ENCODE results near the gene COL4A2. TPM values are rescaled to one million over a fixed set of nuclear protein-coding genes. Genes with fewer than 3 reads are reported as not detected.
A peak's percentile ranks its signal among the peaks of the same experiment; 100 is the strongest.

Gene COL4A2
- polyA plus RNA-seq, 1 donor (not counting 4 experiments of a cell fraction or from before 2014, with no cell fraction given), result 30.7 TPM

- DNase-seq (ENCODE audit: low read depth, low spot score), result no peak
- Histone ChIP-seq H3K36me3 (ENCODE audit: control insufficient read depth in 2 of 2, extremely low read depth in 1 of 2, insufficient read depth in 2 of 2, low read length in 2 of 2) (peaks cover 0 to 19% of the 10 kb centered on the region in 2 experiments), H4K20me1 (ENCODE audit: control insufficient read depth, extremely low read depth, insufficient read depth, low read length) (no peaks in the 10 kb centered on the region), H3K27me3 (ENCODE audit: control insufficient read depth, extremely low read depth, insufficient read depth, low read length) (no peaks in the 10 kb centered on the region), H3K4me3 (ENCODE audit: control insufficient read depth in 2 of 3, extremely low read depth in 1 of 3, insufficient read depth in 2 of 3, low read depth in 1 of 3, low read length in 3 of 3) (no peak overlapping the region), H3K79me2 (ENCODE audit: control insufficient read depth, insufficient read depth, low read length) (peaks cover 8% of the 10 kb centered on the region), H3K4me2 (ENCODE audit: control insufficient read depth, extremely low read depth, insufficient read depth, low read depth, low read length) (peak overlapping the region; percentile 1), H3K9me1 (ENCODE audit: control insufficient read depth, extremely low read depth, insufficient read depth, low read length) (no peaks in the 10 kb centered on the region), H3K27ac (ENCODE audit: control insufficient read depth, insufficient read depth, low read length) (peak overlapping the region; percentile 61), H3K4me1 (ENCODE audit: control insufficient read depth, extremely low read depth, insufficient read depth, low read length) (peaks cover 25% of the 10 kb centered on the region), H2AFZ (ENCODE audit: control insufficient read depth, low read length) (no peak overlapping the region), H3K9me3 (ENCODE audit: control insufficient read depth, low read depth, low read length) (no peaks in the 10 kb centered on the region), H3K9ac (ENCODE audit: control insufficient read depth, extremely low read depth, insufficient read depth, low read length) (peak overlapping the region; percentile 30)
- dilution Hi-C loops (cut with MboI; ENCODE audit: extremely low pct_ligation_motif_present, low sequenced_read_pairs), result no loop called here
- no peak for TF ChIP-seq CTCF (optimal IDR thresholded peaks at IDR 0.05 in 1 of 3, IDR thresholded peaks at IDR 0.05 in 1 of 3, conservative IDR thresholded peaks at IDR 0.05 in 1 of 3; ENCODE audit: extremely low read depth in 1 of 3, insufficient read depth in 2 of 3, low read length in 3 of 3)
- TF ChIP-seq EZH2 (IDR thresholded peaks at IDR 0.05; ENCODE audit: low read length), result no peak
- peak; percentile 36 for FAIRE-seq
These were observed 104.6 kb downstream of the COL4A2 start for GRCh38 chr13:110411688-110412059.

GRCh38 chr13:110412132-110412914 is 105.2 kb downstream of the COL4A2 start:
- Histone ChIP-seq H4K20me1 (ENCODE audit: control insufficient read depth, extremely low read depth, insufficient read depth, low read length) (no peaks in the 10 kb centered on the region), H3K36me3 (ENCODE audit: control insufficient read depth in 2 of 2, extremely low read depth in 1 of 2, insufficient read depth in 2 of 2, low read length in 2 of 2) (peaks cover 0 to 19% of the 10 kb centered on the region in 2 experiments), H3K27ac (ENCODE audit: control insufficient read depth, insufficient read depth, low read length) (peak overlapping the region; percentile 63), H3K4me2 (ENCODE audit: control insufficient read depth, extremely low read depth, insufficient read depth, low read depth, low read length) (peak overlapping the region; percentile 1), H3K4me3 (ENCODE audit: control insufficient read depth in 2 of 3, extremely low read depth in 1 of 3, insufficient read depth in 2 of 3, low read depth in 1 of 3, low read length in 3 of 3) (no peak overlapping the region), H3K9me3 (ENCODE audit: control insufficient read depth, low read depth, low read length) (no peaks in the 10 kb centered on the region), H3K79me2 (ENCODE audit: control insufficient read depth, insufficient read depth, low read length) (peaks cover 8% of the 10 kb centered on the region), H3K27me3 (ENCODE audit: control insufficient read depth, extremely low read depth, insufficient read depth, low read length) (no peaks in the 10 kb centered on the region), H2AFZ (ENCODE audit: control insufficient read depth, low read length) (no peak overlapping the region), H3K4me1 (ENCODE audit: control insufficient read depth, extremely low read depth, insufficient read depth, low read length) (peaks cover 25% of the 10 kb centered on the region), H3K9ac (ENCODE audit: control insufficient read depth, extremely low read depth, insufficient read depth, low read length) (peak overlapping the region; percentile 34), H3K9me1 (ENCODE audit: control insufficient read depth, extremely low read depth, insufficient read depth, low read length) (no peaks in the 10 kb centered on the region)
- dilution Hi-C loops (cut with MboI; ENCODE audit: extremely low pct_ligation_motif_present, low sequenced_read_pairs), result no loop called here
- DNase-seq (ENCODE audit: low read depth, low spot score) (peak; percentile 69), FAIRE-seq (peak; percentile 99)
- TF ChIP-seq EZH2 (IDR thresholded peaks at IDR 0.05; ENCODE audit: low read length), result no peak
- TF ChIP-seq CTCF (optimal IDR thresholded peaks at IDR 0.05 in 1 of 3, IDR thresholded peaks at IDR 0.05 in 1 of 3, conservative IDR thresholded peaks at IDR 0.05 in 1 of 3; ENCODE audit: extremely low read depth in 1 of 3, insufficient read depth in 2 of 3, low read length in 3 of 3), result peak; percentile 88 to 98 (median 96)

All from keratinocyte (primary cell).